GM12865 (cell line): Measurements from ENCODE around the gene PDSS1.
"Not testable (repeated sequence)": the region's sequence is repeated elsewhere in the genome, so short reads cannot be mapped to it uniquely, and the experiment has no call there.

Experiments used
- DNase-seq: peaks from one replicate; pipeline ENCODE4 v3.0.0; 2010; ENCODE audit warnings: low read depth
- H3K4me3 ChIP-seq: 2 replicates; pipeline ENCODE4 v1.5.1; 2011; ENCODE audit warnings: mild to moderate bottlenecking, low read depth, low read length, control low read depth
- CTCF ChIP-seq: IDR thresholded peaks from 2 replicates; pipeline ENCODE4 v1.5.1; 2011; ENCODE audit warnings: low read length, control low read depth, low read depth, inconsistent platforms; ENCODE audit not compliant: insufficient read depth; ENCODE audit errors: missing control alignments

PDSS1 gene

GRCh38 chr10:26697163-26697921 is at the start of gene PDSS1:
PDSS1 (plus strand) TSS chr10:26697701; CDS start chr10:26697712, 11 bp downstream.
- peak within 1 kb of the TSS; percentile 74 for H3K4me3 ChIP-seq
- TF ChIP-seq CTCF = no peak
- DNase-seq = peak; percentile 83

- not testable (repeated sequence) for DNase-seq, H3K4me3 ChIP-seq
These were observed 49.3 kb upstream of the PDSS1 start for GRCh38 chr10:26648245-26648636.

DNA sequence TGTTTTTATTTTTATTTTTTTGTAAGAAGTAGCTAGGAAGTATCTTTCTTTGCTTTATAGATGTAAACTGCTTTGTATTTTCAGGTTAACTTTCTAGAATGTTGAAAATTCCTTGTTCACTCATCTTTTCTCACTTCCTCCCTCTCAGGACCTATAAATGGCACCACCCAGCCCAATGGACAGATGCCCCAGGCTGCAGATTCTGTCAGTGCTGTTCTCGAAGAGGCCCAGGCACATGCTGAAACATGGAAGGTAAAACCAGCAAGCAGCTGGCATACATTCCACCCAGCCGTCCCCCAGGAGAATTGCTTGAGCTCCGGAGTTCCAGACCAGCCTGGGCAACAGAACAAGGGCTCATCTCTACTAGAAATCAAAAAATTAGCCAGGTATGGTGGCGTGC is 47.1 kb upstream of the PDSS1 start:
- no peak overlapping the region for H3K4me3 ChIP-seq
- DNase-seq = no peak
- no peak for TF ChIP-seq CTCF

- not testable (repeated sequence) for DNase-seq, H3K4me3 ChIP-seq
These were observed 46.0 kb upstream of the PDSS1 start for GRCh38 chr10:26651476-26651875.

DNA sequence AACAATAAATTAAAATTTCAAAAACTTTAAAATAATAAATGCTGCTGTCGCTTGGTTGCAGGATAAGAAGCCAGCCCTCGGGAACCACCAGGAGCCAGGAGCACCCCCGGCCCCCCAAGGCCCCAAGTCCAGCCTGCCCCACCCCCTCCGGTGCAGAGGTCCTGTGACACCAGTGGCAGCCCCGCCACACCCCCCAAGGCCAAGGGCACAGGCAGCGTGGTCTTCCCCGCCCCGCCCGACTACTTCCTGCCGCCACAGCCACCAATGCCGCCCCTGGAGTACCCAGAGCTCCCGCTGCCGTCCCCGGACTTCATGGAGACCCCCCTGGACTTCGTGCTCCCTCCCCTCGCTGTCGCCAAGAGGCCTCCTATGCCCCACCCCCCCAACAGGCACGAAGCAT is 44.5 kb upstream of the PDSS1 start:
- TF ChIP-seq CTCF = no peak
- no peak for DNase-seq
- H3K4me3 ChIP-seq = no peak overlapping the region

DNA sequence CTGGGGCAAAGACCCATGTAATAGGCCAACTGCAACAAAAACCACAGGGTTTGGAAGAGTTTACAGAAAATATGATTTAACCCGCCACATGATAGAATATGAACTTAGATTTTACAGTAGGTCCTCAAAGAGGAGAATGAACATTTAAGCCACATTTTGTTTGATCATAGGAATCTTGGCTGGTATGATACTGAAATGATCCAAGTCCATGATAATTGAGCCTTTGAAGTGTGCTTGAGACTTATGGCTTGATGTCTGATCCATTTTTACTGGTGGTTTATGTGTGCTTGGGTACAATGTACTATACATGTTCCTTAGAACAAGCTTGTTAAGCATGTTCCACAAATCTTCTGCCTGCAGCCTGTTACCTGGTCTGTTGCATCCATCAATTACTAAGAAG is 41.8 kb upstream of the PDSS1 start:
- TF ChIP-seq CTCF = no peak
- H3K4me3 ChIP-seq = no peak overlapping the region
- DNase-seq = no peak

DNA sequence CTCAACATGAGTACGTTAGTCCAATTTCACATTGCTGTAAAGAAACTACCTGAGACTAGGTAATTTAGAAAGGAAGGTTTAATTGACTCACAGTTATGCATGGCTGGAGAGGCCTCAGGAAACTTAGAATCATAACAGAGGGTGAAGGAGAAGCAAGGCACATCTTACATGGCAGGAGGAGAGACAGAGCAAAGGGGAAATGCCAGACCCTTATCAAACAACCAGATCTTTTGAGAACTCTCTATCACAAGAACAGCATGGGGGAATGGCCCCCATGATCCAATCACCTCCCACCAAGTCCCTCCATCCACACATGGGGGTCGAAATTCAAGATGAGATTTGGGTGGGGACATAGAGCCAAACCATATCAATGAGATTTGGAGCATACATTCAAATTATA is 34.6 kb upstream of the PDSS1 start:
- DNase-seq = no peak
- TF ChIP-seq CTCF = no peak
- no peak overlapping the region for H3K4me3 ChIP-seq
